ENCODE results near the gene HSP90AA1. TPM values are rescaled to one million over a fixed set of nuclear protein-coding genes. Genes with fewer than 3 reads are reported as not detected.

The HSP90AA1 gene
- total and polyA plus RNA-seq, 11 donors = 351 to 956 (median 427) TPM

- ATAC-seq = peak in 2 of 4 donors; percentile 19 to 21
These were observed 9.2 kb upstream of the HSP90AA1 start for GRCh38 chr14:102095871-102096568.

GRCh38 chr14:102095231-102095870 is 8.5 kb upstream of the HSP90AA1 start:
- Histone ChIP-seq H3K4me3 (no peak overlapping the region), H3K27me3 (no peaks in the 10 kb centered on the region), H3K36me3 (no peaks in the 10 kb centered on the region), H3K4me1 (peaks cover 0 to 9% (median 0%) of the 10 kb centered on the region in 12 donors), H3K9me3 (no peaks in the 10 kb centered on the region), H3K27ac (no peak overlapping the region)
- peak in 1 of 4 donors; percentile 26 for ATAC-seq
- intact Hi-C loops (cut with DNase I) = loop anchor here (5.0 to 10.0 kb wide), 7 partner anchors 33 to 391 kb away; partner anchors contain the start of genes DYNC1H1 (in 5 of the 10) and ZNF839 (in 1 of the 10)
- WGBS, 4 donors = 76 to 93% (median 88%) methylated on average over 5 to 6 of the region's 6 CpGs
- TF ChIP-seq POLR2A (IDR thresholded peaks at IDR 0.05) (no peak), CTCF (IDR thresholded peaks at IDR 0.05) (no peak)
- DNase-seq = no peak

More at GRCh38 chr14:102095871-102096568, 9.2 kb upstream of the HSP90AA1 start:
- Histone ChIP-seq H3K36me3 (peaks cover 0 to 3% (median 0%) of the 10 kb centered on the region in 9 donors), H3K9me3 (no peaks in the 10 kb centered on the region), H3K4me1 (peaks cover 0 to 9% (median 0%) of the 10 kb centered on the region in 12 donors), H3K4me3 (no peak overlapping the region), H3K27ac (no peak overlapping the region), H3K27me3 (no peaks in the 10 kb centered on the region)
- WGBS, 4 donors = 53 to 59% (median 56%) methylated on average over 8 of the region's 8 CpGs
- no peak for TF ChIP-seq POLR2A (IDR thresholded peaks at IDR 0.05)
- DNase-seq = no peak
- intact Hi-C loops (cut with DNase I) = loop anchor here (1.0 to 10.0 kb wide), 15 partner anchors 31 to 391 kb away; partner anchors contain the start of genes DYNC1H1 (in 5 of the 10) and ZNF839 (in 1 of the 10)

- no peak overlapping the region for H3K4me3 ChIP-seq
- no peaks in the 10 kb centered on the region for H3K36me3 ChIP-seq
- 34 to 55% (median 46%) methylated on average over 7 of the region's 7 CpGs for WGBS, 4 donors
- TF ChIP-seq CTCF (IDR thresholded peaks at IDR 0.05) (no peak), POLR2A (IDR thresholded peaks at IDR 0.05) (no peak)
- H3K27ac ChIP-seq = no peak overlapping the region
- DNase-seq = no peak
- peaks cover 0 to 9% (median 0%) of the 10 kb centered on the region in 12 donors for H3K4me1 ChIP-seq
- no peaks in the 10 kb centered on the region for H3K9me3 ChIP-seq
- no peaks in the 10 kb centered on the region for H3K27me3 ChIP-seq
- ATAC-seq = no peak
- intact Hi-C loops (cut with DNase I) = loop anchor here in 4 of 10 donors (10.0 kb wide), 3 partner anchors 49 to 389 kb away; partner anchors contain the start of gene ZNF839 (in 1 of the 4)
These were observed 7.3 kb upstream of the HSP90AA1 start for GRCh38 chr14:102094101-102094500.

- peaks cover 0 to 17% (median 7%) of the 10 kb centered on the region in 12 donors for H3K4me1 ChIP-seq
- no peak overlapping the region for H3K27ac ChIP-seq
- no peaks in the 10 kb centered on the region for H3K9me3 ChIP-seq
- WGBS, 4 donors = 91 to 94% (median 94%) methylated on average over 10 of the region's 10 CpGs
- intact Hi-C loops (cut with DNase I) = loop anchor here in 4 of 10 donors (10.0 kb wide), 3 partner anchors 48 to 388 kb away; partner anchors contain the start of gene ZNF839 (in 1 of the 4)
- TF ChIP-seq POLR2A (IDR thresholded peaks at IDR 0.05) = no peak
- no peak for TF ChIP-seq CTCF (IDR thresholded peaks at IDR 0.05)
- no peak for DNase-seq
- ATAC-seq = no peak
- no peak overlapping the region for H3K4me3 ChIP-seq
- H3K36me3 ChIP-seq = no peaks in the 10 kb centered on the region
- no peaks in the 10 kb centered on the region for H3K27me3 ChIP-seq
These were observed 6.0 kb upstream of the HSP90AA1 start for GRCh38 chr14:102092806-102093205.

Measured in heart left ventricle (tissue), 16 donors.